ENCODE results near the gene RMND5B. TPM values are rescaled to one million over a fixed set of nuclear protein-coding genes. Genes with fewer than 3 reads are reported as not detected.

The RMND5B gene
- total RNA-seq, 1 experiment from 2014 or later: 24.1 TPM

GRCh38 chr5:178196281-178196812 is 65.5 kb downstream of the RMND5B start:
- Histone ChIP-seq H3K27ac (ENCODE audit: low read depth, low read length) (no peak overlapping the region), H2AFZ (ENCODE audit: low read depth, low read length, poor library complexity, severe bottlenecking) (no peak overlapping the region), H4K20me1 (ENCODE audit: insufficient read depth) (no peaks in the 10 kb centered on the region), H3K27me3 (ENCODE audit: insufficient read depth, low read length) (no peaks in the 10 kb centered on the region), H3K4me2 (ENCODE audit: low read length) (no peak overlapping the region), H3K4me1 (ENCODE audit: control insufficient read depth in 1 of 2, insufficient read depth in 2 of 2, low read length in 2 of 2) (peaks cover 0 to 3% of the 10 kb centered on the region in 2 experiments; a peak in 2 of 4 replicates), H3K4me3 (replicated peaks in 1 of 2; ENCODE audit: low read depth in 1 of 2, low read length in 2 of 2) (no peak overlapping the region), H3K36me3 (ENCODE audit: control insufficient read depth in 1 of 2, insufficient read depth in 2 of 2, low read length in 2 of 2) (no peaks in the 10 kb centered on the region), H3K9ac (ENCODE audit: low read length) (no peak overlapping the region), H3K9me2 (ENCODE audit: insufficient read depth) (no peaks in the 10 kb centered on the region), H3K79me2 (ENCODE audit: insufficient read depth, low read length) (no peaks in the 10 kb centered on the region), H3K9me3 (ENCODE audit: control insufficient read depth in 1 of 2, insufficient read depth in 1 of 2, low read depth in 1 of 2, low read length in 2 of 2) (peaks cover 0 to 3% of the 10 kb centered on the region in 2 experiments; a peak in 1 of 4 replicates)
- ChIA-PET RAD21 (ENCODE audit: low non-redundant PET in 1 of 2, low total read pairs in 2 of 2, uncharacterized antibody in 2 of 2, unreplicated experiment in 2 of 2) (no interaction called here), POLR2A (no interaction called here), CTCF (interaction anchor here (0.8 to 1.1 kb wide), 3 partner anchors 10 to 39 kb away, joined by 3 to 6 read pairs (median 3); no protein-coding TSS in a partner anchor)
- TF ChIP-seq MAX (IDR thresholded peaks at IDR 0.05): no peak
- no peak for TF ChIP-seq ZBTB33 (IDR thresholded peaks at IDR 0.05; ENCODE audit: extremely low read depth, insufficient replicate concordance, low read length)
- TF ChIP-seq CBX3 (IDR thresholded peaks at IDR 0.05; ENCODE audit: low read depth): no peak
- TF ChIP-seq YY1 (IDR thresholded peaks at IDR 0.05; ENCODE audit: extremely low read depth, insufficient replicate concordance, low read depth, low read length): no peak
- no peak for TF ChIP-seq TCF7L2 (IDR thresholded peaks at IDR 0.05; ENCODE audit: borderline replicate concordance, extremely low read depth, insufficient read depth, insufficient read length)
- TF ChIP-seq POLR2AphosphoS5 (IDR thresholded peaks at IDR 0.05; ENCODE audit: low read depth, low read length): no peak
- TF ChIP-seq ELF1 (IDR thresholded peaks at IDR 0.05; ENCODE audit: borderline replicate concordance, low read depth): no peak
- TF ChIP-seq SIN3A (IDR thresholded peaks at IDR 0.05; ENCODE audit: low read depth): no peak
- TF ChIP-seq, protein P1, sequence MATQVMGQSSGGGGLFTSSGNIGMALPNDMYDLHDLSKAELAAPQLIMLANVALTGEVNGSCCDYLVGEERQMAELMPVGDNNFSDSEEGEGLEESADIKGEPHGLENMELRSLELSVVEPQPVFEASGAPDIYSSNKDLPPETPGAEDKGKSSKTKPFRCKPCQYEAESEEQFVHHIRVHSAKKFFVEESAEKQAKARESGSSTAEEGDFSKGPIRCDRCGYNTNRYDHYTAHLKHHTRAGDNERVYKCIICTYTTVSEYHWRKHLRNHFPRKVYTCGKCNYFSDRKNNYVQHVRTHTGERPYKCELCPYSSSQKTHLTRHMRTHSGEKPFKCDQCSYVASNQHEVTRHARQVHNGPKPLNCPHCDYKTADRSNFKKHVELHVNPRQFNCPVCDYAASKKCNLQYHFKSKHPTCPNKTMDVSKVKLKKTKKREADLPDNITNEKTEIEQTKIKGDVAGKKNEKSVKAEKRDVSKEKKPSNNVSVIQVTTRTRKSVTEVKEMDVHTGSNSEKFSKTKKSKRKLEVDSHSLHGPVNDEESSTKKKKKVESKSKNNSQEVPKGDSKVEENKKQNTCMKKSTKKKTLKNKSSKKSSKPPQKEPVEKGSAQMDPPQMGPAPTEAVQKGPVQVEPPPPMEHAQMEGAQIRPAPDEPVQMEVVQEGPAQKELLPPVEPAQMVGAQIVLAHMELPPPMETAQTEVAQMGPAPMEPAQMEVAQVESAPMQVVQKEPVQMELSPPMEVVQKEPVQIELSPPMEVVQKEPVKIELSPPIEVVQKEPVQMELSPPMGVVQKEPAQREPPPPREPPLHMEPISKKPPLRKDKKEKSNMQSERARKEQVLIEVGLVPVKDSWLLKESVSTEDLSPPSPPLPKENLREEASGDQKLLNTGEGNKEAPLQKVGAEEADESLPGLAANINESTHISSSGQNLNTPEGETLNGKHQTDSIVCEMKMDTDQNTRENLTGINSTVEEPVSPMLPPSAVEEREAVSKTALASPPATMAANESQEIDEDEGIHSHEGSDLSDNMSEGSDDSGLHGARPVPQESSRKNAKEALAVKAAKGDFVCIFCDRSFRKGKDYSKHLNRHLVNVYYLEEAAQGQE (IDR thresholded peaks at IDR 0.05; ENCODE audit: low read depth): no peak
- no peak for TF ChIP-seq ZFX (IDR thresholded peaks at IDR 0.05)
- no peak for TF ChIP-seq RAD21 (IDR thresholded peaks at IDR 0.05; ENCODE audit: low read depth)
- TF ChIP-seq FOSL1 (IDR thresholded peaks at IDR 0.05; ENCODE audit: low read depth): no peak
- no peak for TF ChIP-seq EGR1 (IDR thresholded peaks at IDR 0.05; ENCODE audit: low read depth)
- TF ChIP-seq ZNF274 (IDR thresholded peaks at IDR 0.05; ENCODE audit: low read depth, low read length): no peak
- TF ChIP-seq CEBPB (IDR thresholded peaks at IDR 0.05; ENCODE audit: low read depth): no peak
- TF ChIP-seq EZH2 (IDR thresholded peaks at IDR 0.05): no peak
- TF ChIP-seq POLR2A (IDR thresholded peaks at IDR 0.05; ENCODE audit: borderline replicate concordance, extremely low read depth, insufficient read depth, insufficient read length): no peak
- TF ChIP-seq ATF3 (IDR thresholded peaks at IDR 0.05): no peak
- BruUV-seq (replicated peaks): no TSS peak
- no peak for ATAC-seq
- DNase-seq (ENCODE audit: low read depth, low spot score): no peak
- intact Hi-C loops (cut with micrococcal nuclease): no loop called here

Data from HCT116 (cell line).